GM12874 (cell line): ENCODE results near the gene PCDHA12.

Experiments
- TF ChIP-seq, protein P1 (sequence below): IDR thresholded peaks from 2 replicates; pipeline ENCODE4 v1.5.1; 2011; ENCODE audit warnings: low read depth, mild to moderate bottlenecking, control low read depth, low read length, moderate library complexity; ENCODE audit not compliant: insufficient read depth

Gene PCDHA12, protein sequence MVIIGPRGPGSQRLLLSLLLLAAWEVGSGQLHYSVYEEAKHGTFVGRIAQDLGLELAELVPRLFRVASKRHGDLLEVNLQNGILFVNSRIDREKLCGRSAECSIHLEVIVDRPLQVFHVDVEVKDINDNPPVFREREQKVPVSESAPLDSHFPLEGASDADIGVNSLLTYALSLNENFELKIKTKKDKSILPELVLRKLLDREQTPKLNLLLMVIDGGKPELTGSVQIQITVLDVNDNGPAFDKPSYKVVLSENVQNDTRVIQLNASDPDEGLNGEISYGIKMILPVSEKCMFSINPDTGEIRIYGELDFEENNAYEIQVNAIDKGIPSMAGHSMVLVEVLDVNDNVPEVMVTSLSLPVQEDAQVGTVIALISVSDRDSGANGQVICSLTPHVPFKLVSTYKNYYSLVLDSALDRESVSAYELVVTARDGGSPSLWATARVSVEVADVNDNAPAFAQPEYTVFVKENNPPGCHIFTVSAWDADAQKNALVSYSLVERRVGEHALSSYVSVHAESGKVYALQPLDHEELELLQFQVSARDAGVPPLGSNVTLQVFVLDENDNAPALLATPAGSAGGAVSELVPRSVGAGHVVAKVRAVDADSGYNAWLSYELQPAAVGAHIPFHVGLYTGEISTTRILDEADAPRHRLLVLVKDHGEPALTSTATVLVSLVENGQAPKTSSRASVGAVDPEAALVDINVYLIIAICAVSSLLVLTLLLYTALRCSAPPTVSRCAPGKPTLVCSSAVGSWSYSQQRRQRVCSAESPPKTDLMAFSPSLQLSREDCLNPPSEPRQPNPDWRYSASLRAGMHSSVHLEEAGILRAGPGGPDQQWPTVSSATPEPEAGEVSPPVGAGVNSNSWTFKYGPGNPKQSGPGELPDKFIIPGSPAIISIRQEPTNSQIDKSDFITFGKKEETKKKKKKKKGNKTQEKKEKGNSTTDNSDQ

DNA sequence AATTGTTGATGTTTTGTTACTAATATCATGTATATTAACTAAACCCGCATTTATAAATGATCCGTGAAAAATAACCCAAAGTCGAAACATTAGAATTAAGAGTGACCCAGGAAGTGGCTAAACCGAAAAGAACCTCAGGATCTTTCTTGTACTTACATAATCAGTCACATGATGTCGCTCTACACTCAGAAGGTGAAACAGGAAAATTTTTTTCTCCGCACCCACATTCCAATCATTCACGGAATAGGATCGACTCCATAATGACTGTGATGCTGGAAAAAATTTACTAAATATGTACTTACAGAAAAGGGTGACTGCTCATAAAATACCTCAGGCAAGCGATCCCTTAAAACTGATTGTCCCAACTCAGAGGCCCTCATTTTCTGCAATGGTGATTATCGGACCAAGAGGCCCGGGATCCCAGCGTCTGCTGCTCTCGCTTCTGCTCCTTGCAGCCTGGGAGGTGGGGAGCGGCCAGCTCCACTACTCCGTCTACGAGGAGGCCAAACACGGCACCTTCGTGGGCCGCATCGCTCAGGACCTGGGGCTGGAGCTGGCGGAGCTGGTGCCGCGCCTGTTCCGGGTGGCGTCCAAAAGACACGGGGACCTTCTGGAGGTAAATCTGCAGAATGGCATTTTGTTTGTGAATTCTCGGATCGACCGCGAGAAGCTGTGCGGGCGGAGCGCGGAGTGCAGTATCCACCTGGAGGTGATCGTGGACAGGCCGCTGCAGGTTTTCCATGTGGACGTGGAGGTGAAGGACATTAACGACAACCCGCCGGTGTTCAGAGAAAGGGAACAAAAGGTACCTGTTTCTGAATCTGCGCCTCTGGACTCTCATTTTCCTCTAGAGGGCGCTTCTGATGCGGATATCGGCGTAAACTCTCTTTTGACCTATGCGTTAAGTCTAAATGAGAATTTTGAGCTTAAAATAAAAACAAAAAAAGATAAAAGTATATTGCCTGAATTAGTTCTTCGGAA is at the start of gene PCDHA12:
TSS of gene PCDHA12 (plus strand) at position 224 of the 981 bp plus-strand sequence. CDS start at position 389, 165 bp downstream.
- TF ChIP-seq, protein P1, sequence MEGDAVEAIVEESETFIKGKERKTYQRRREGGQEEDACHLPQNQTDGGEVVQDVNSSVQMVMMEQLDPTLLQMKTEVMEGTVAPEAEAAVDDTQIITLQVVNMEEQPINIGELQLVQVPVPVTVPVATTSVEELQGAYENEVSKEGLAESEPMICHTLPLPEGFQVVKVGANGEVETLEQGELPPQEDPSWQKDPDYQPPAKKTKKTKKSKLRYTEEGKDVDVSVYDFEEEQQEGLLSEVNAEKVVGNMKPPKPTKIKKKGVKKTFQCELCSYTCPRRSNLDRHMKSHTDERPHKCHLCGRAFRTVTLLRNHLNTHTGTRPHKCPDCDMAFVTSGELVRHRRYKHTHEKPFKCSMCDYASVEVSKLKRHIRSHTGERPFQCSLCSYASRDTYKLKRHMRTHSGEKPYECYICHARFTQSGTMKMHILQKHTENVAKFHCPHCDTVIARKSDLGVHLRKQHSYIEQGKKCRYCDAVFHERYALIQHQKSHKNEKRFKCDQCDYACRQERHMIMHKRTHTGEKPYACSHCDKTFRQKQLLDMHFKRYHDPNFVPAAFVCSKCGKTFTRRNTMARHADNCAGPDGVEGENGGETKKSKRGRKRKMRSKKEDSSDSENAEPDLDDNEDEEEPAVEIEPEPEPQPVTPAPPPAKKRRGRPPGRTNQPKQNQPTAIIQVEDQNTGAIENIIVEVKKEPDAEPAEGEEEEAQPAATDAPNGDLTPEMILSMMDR, result no peak

DNA sequence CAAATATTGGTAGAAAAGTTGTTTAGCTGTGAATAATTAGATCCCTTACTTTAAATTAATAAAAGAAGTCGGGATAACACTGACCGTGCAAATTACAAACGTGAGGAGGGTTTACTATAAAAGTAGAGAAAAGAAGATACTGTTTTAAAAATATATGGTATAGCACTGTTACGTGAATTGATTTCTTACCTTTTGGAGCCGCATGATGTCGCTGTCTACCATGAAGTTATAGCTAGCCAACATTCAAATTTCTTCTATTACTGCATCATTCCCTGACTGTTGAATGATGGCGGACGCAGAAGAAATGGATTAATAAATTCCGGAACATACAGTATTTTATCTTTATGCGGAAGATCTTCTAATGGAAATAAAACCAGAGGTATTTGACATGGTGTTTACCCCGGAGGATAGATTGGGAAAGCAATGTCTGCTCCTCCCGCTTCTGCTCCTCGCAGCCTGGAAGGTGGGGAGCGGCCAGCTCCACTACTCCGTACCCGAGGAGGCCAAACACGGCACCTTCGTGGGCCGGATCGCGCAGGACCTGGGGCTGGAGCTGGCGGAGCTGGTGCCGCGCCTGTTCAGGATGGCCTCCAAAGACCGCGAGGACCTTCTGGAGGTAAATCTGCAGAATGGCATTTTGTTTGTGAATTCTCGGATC is 47.3 kb upstream of the PCDHA12 start, which contains the start of gene PCDHA6:
TSS of gene PCDHA6 (plus strand) at position 257 of the 658 bp plus-strand sequence. CDS start at position 389, 132 bp downstream.
- TF ChIP-seq, protein P1, result no peak

DNA sequence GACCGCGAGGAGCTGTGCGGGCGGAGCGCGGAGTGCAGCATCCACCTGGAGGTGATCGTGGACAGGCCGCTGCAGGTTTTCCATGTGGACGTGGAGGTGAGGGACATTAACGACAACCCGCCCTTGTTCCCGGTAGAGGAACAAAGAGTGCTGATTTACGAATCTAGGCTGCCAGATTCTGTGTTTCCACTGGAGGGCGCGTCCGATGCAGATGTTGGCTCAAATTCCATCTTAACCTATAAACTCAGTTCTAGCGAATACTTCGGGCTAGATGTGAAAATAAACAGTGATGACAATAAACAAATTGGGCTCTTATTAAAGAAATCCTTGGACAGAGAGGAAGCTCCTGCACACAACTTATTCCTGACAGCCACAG is 46.8 kb upstream of the PCDHA12 start:
- TF ChIP-seq, protein P1, result no peak

DNA sequence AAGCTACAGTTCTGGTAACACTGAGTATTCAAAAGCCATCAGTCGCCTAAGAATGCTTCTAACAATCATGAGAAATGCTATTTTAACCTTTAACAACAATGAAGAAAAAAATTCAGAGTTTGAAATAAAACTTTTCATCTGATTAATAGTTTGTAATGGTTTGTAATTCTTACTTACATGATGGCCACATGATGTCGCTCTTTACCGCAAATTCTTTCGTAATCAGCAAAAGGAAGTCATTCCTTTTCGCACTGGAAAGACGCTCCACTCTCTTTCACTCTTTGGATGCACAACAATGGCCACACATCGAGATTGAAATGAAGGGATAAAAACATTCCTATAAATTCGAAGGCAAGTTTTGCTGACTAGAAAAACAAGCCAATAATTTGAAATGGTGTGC is 41.1 kb upstream of the PCDHA12 start, which contains the start of gene PCDHA7:
TSS of gene PCDHA7 (plus strand) at position 277 of the 400 bp plus-strand sequence. CDS start at position 392, 115 bp downstream.
- TF ChIP-seq, protein P1, result no peak

DNA sequence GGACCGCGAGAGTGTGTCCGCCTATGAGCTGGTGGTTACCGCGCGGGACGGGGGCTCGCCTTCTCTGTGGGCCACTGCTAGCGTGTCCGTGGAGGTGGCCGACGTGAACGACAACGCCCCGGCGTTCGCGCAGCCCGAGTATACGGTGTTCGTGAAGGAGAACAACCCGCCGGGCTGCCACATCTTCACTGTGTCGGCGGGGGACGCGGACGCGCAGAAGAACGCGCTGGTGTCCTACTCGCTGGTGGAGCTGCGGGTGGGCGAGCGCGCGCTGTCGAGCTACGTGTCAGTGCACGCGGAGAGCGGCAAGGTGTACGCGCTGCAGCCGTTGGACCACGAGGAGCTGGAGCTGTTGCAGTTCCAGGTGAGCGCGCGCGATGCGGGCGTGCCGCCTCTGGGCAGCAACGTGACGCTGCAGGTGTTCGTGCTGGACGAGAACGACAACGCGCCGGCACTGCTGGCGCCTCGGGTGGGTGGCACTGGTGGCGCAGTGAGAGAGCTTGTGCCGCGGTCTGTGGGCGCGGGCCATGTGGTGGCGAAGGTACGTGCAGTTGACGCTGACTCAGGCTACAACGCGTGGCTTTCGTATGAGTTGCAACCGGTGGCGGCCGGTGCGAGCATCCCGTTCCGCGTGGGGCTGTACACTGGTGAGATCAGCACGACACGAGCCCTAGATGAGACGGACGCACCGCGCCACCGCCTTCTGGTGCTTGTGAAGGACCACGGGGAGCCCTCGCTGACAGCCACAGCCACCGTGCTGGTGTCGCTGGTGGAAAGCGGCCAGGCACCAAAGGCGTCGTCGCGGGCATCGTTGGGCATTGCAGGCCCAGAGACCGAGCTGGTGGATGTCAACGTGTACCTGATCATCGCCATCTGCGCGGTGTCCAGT is 39.2 kb upstream of the PCDHA12 start:
- TF ChIP-seq, protein P1, result no peak
